GM12864 (cell line): ENCODE measurements around the gene DNPEP.

ENCODE experiments used
- DNase-seq: peaks from one replicate; pipeline ENCODE4 v3.0.0-alpha.2; 2011; ENCODE audit warnings: low read depth
- H3K4me3 ChIP-seq: 2 replicates; pipeline ENCODE4 v1.5.1; 2011; ENCODE audit warnings: mild to moderate bottlenecking, low read depth, low read length, control low read depth
- TF ChIP-seq, protein P1 (sequence below): IDR thresholded peaks from 2 replicates; pipeline ENCODE4 v1.5.1; 2011; ENCODE audit warnings: low read depth, mild to moderate bottlenecking, moderate library complexity, low read length, control low read depth, inconsistent platforms; ENCODE audit errors: missing control alignments

Gene DNPEP

GRCh38 chr2:219350710-219351221 is 36.9 kb downstream of the DNPEP start:
- TF ChIP-seq, protein P1, sequence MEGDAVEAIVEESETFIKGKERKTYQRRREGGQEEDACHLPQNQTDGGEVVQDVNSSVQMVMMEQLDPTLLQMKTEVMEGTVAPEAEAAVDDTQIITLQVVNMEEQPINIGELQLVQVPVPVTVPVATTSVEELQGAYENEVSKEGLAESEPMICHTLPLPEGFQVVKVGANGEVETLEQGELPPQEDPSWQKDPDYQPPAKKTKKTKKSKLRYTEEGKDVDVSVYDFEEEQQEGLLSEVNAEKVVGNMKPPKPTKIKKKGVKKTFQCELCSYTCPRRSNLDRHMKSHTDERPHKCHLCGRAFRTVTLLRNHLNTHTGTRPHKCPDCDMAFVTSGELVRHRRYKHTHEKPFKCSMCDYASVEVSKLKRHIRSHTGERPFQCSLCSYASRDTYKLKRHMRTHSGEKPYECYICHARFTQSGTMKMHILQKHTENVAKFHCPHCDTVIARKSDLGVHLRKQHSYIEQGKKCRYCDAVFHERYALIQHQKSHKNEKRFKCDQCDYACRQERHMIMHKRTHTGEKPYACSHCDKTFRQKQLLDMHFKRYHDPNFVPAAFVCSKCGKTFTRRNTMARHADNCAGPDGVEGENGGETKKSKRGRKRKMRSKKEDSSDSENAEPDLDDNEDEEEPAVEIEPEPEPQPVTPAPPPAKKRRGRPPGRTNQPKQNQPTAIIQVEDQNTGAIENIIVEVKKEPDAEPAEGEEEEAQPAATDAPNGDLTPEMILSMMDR = no peak
- no peak overlapping the region for H3K4me3 ChIP-seq
- DNase-seq = no peak

- TF ChIP-seq, protein P1 = no peak
- no peak for DNase-seq
- no peak overlapping the region for H3K4me3 ChIP-seq
These were observed 37.5 kb downstream of the DNPEP start for GRCh38 chr2:219350215-219350614.

GRCh38 chr2:219344751-219345430 is 42.8 kb downstream of the DNPEP start:
- TF ChIP-seq, protein P1 = no peak
- H3K4me3 ChIP-seq = no peak overlapping the region; the same call in 1 of the 2 replicates
- no peak for DNase-seq

GRCh38 chr2:219335373-219335786 is 52.3 kb downstream of the DNPEP start:
- TF ChIP-seq, protein P1 = no peak
- no peak for DNase-seq

GRCh38 chr2:219334076-219334475 is 53.6 kb downstream of the DNPEP start:
- TF ChIP-seq, protein P1 = no peak
- DNase-seq = no peak
- no peak overlapping the region for H3K4me3 ChIP-seq

More at GRCh38 chr2:219335373-219335786, 52.3 kb downstream of the DNPEP start:
- H3K4me3 ChIP-seq = no peak overlapping the region

GRCh38 chr2:219332542-219332941 is 55.2 kb downstream of the DNPEP start, which contains the start of gene RESP18:
Gene RESP18 (minus strand): TSS chr2:219332744.
- H3K4me3 ChIP-seq = no peak within 1 kb of the TSS

More at GRCh38 chr2:219332542-219332941, 55.2 kb downstream of the DNPEP start, which contains the start of gene RESP18:
- TF ChIP-seq, protein P1 = no peak
- DNase-seq = no peak
